AG08396 (cell line): ENCODE results near the gene SIGLEC7.

Experiments
- DNase-seq: peaks from one replicate; pipeline ENCODE4 v3.0.0; 2012; ENCODE audit warnings: low spot score, mixed read lengths

SIGLEC7 gene

DNA sequence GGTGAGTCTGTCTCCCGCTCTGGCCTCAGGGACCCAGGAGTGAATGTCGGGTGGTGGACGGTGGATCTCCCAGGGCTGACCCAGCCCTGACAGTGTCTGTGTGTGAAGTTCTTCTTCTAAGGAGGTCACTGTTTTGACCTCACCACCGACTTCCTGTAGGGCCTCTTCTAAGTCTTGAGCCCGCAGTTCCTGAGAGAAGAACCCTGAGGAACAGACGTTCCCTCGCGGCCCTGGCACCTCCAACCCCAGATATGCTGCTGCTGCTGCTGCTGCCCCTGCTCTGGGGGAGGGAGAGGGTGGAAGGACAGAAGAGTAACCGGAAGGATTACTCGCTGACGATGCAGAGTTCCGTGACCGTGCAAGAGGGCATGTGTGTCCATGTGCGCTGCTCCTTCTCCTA, at the start of gene SIGLEC7:
Gene SIGLEC7 (plus strand): TSS at position 183 of the 400 bp plus-strand sequence. CDS start 69 bp downstream, at position 252.
- DNase-seq: no peak

DNA sequence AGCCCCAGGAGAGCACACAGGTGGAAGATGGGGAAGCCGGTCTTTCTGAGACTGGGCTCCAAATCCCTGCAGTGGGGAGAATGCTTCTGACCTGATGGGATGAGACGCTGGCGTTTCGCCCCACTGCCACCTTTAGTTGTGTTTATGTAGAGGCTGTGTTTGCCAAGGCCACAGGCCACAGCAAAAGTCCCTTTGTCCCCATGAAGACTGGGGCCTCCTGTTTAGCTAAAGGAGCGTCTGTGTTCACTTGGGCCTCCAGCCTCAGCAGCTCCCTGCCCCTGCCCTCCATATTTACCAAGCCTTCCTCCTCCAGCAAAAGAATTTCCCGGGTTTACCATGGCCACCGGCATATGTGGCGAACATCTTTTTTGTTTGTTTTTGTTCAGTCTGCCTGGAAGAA, 49.0 kb upstream of the SIGLEC7 start:
- no peak for DNase-seq

DNA sequence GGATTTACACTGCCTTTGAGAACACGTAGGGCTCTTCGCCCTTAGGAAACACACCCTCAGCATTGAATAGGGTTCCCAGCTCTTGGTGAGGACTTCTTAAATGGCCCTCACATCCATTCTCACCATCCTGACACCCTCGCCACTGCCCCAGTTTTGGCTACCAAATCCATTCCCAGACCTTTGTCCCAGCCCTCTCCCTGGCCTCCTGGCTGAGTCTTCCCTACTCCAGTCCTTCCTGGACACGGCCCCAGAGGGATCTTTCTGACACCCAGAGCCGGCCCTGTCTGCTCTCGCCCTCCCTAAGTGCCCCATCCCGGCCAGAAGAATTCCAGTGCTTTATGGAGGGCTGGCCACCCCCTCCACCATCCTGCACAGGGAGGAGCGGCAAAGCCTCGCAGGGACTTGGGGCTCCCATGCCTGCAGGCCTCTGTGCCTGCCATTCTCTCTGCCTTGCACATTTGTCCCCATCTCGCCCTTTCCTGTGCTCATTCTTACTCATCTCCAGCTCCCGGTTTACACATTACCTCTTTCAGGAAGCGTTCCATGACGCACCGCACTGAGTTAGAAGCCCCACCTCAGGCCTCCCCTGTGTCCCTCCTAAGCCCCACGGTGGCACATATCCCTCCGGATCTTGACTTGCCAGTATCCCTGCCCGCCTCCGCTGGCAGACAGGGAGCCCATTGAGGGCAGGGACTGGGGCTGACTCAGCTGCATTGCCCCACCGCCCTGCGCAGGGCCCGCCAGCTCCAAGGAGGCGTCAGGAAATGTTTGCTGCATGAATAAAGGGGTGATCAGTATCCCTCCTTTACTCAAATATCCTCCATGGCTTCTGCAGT, 48.4 kb upstream of the SIGLEC7 start:
- no peak for DNase-seq

DNA sequence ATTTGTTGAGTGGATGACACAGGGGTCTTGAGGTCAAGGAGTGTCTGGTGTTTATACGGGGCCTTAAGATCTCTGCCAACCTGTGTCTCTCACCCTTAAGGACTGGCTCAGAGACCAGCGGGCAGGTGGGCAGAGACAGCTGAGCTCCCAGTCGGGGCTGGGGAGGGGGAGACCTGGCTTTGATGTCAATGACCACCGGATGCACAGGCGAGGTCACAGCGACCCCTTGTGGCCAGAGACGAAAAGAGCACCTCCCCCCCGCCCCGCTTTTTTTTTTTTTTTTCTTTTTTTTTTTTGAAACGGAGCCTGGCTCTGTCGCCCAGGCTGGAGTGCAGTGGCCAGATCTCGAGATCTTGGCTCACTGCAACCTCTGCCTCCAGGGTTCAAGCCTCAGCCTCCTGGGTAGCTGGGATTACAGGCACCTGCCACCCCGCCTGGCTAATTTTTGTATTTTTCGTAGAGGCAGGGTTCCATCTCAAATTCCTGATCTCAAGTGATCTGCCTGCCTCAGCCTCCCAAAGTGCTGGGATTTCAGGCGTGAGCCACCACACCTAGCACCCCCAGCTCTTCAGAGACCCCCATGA, 47.3 kb upstream of the SIGLEC7 start:
- DNase-seq: peak; percentile 63

DNA sequence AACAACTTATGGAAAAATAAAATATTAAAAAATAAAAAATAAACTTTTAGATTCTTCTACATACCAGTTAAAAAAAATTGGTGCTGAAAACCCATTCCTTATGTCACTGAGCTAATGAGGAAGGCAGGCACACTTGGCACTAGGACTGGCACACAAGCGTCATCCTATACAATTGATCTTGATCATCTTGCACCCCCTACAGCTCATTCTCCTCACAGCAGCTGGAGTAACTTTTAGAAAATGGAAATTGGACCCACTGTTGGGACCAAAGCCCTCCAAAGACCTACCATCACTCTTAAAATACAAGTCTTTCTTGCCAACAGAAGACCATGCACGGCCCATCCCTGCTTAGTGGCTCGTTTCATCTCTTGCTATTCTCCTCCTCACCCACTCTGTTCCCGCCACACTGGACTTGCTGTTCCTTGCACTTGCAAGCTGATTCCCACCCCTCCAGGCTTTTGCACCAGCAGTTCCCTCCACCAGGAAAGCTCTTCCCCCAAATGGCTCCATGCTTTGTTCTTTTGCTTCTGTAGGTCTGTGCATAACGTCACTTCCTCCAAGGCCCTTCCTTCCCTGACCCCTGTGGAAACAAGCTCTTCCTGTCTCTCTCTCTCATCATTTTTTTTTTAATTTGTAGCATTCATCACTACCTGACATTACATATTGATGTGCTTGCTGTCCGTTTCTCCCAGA, 45.5 kb upstream of the SIGLEC7 start:
- no peak for DNase-seq

DNA sequence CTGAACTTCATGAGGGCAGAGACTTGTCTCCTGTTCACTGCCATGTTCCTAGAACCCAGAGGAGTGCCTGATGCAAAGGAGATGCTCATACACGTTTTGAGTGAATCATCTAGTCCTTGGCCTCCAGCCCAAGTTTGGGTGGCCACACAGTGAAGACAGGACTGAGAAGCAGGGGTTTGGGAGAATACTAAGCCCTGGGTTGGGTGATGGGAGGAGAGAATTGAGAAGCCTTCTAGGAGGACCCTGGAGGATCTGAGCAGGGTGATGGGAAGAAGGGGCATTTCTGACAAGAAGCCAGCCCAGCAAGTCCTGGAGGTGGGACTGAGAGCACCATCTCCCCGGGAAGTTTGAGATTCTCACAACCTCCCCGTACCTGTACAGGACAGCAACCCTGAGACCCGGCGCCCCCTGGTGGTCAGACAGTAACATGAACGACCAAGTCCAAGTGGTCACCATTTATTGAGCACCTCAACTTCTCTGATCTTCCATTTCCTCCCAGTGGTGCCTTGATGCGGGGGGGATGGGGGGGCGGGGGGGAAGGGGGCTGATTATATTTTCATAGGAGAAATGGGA, 44.8 kb upstream of the SIGLEC7 start:
- peak; percentile 76 for DNase-seq

DNA sequence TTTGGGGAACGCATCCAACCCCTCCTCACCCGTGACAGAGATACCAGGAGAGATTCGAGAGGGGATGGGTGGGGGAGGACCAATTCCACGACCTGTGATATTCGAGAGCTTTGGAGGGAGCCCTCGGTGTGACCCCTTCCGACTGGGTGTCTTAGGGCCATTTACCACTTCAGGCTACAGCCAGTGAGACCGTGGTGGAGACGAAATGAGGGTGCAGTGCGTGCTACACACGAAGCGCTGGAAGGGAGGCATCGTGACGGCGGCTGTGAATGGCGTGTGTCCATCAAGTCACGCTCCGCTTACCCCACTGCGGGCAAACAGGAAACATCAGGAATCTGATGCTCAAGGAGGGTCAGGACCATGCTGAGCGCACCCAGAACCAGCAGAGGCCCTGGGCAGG, 44.3 kb upstream of the SIGLEC7 start:
- DNase-seq: no peak

DNA sequence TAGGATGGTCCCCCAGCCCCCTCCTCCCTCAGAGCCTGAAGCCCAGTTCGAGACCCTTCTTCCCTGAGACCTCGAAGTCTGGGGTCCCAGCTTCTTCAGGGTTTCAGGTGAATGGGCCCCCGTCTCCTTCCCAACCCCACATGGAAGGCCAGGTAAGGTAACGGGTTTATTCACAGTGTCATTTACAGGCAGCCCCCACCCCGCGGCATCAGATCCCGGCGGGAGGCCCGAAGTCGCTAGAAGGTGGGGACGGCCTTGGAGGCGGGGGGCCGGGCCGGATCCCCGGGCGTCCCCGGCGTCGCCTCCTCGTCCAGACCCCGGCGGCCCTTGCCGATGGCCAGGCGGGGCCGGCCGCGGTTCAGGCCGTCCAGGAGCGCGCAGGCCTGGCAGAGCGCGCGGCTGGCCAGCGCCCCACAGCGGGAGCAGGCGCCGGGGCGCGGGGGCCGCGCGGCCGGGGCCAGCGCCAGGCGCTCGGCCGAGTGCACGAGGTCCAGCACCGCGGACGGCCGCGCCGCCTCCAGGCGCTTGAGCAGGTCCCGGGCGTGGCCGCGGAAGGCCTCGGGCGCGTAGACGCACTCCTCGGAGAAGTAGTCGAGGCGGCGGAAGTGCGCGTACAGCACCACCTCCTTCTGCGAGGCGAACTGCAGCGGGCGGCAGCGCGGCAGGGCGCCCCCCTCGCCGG, 43.6 kb upstream of the SIGLEC7 start:
- no peak for DNase-seq

DNA sequence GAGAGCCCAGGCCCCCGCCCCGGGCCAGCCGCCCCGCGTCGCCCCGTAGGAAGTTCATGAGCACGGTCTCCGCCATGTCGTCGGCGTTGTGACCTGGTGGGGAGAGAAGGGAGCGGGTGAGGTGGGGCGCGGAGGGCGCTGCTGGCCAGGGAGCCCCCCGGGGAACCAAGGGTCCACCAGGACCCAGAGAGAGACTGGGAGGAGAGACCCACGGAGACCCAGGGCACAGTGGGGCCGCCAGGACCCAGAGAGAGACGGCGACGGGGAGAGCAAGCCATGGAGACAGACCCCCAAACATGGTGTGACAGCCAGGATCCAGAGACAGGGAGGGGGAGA, 43.1 kb upstream of the SIGLEC7 start:
- DNase-seq: no peak

DNA sequence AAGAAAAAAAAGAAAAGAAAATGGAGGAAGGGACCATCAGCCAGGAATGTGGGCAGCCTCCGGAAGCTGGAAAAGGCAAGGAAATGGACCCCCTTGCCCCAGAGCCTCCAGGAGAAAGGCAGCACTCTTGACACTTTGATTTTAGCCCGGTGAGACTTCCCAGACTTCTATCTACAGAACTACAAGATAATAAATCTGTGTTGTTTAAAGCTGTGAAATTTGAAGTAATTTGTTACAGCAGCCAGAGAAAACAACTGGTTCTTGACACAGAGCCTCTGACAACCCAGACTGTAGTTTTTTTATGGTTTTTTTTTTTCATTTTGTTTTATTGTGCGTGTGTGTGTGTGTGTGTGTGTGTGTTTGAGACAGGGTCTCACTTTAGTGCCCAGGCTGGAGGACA, 41.5 kb upstream of the SIGLEC7 start:
- no peak for DNase-seq

DNA sequence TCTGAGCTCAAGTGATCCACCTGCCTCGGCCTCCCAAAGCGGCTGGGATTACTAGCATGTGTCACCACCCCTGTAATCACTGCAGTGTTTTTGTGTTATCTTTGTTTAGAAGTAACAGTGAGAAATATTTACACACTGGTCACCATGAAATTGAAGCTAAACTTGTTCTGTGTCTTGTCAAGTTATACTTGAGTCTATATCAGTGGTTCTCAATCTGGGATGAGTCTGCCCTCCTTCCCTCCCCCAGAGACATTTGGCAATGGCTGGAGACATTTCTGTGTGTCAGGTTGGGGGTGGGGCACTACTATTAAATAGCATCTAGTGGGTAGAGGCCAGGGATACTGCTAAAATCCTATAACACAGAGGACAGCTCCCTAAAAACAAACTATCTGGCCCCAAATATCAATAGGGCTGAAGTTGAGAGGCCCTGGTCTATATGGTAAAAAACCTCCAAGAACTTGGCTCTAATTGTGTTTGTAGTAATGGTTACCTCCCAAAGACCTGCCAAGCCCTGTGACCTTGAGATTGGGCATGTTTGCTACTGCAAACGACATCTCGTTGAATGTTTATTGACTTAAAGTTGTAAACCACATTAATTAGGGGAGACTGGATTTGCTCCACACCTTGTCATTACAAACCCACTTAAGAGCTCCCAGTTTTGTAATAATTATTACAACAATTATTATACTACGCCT, 40.8 kb upstream of the SIGLEC7 start:
- no peak for DNase-seq

DNA sequence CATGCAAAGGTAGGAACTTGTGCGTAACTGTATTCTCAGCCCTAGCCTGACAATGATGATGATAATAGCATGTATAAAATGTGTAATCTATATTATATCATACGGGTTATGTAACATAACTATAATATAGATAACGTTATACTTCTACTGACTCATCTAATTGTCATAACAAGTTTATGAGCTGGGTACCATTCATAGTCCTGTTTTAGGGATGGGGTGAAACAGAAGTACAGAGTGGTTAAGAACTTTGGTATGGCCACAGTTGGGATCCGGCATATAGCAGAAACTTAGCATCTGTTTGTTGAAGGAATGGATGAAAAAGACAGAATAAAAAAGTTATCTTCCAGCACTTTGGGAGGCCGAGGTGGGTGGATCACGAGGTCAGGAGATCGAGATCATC, 39.1 kb upstream of the SIGLEC7 start:
- DNase-seq: no peak

DNA sequence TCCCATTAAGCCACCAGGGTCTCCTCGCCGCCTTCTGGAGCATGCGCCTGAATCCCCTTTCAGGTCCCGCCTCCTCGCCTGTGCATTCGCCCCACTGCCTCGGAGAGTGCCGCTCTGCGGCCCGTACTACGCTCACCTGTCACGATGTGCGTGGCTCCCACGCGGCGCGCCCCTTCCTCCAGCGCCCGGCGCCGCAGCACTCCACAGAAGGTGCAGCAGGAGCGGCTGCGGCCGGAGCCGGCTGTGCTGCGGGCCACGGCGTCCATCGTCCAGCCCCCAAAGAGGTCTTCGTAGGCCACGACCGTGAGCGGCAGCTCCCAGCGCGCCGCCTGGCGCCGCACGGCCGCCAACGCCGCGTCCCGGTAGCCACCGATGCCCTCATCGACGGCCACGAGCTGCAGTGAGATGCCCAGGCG, 38.2 kb upstream of the SIGLEC7 start:
- DNase-seq: no peak

DNA sequence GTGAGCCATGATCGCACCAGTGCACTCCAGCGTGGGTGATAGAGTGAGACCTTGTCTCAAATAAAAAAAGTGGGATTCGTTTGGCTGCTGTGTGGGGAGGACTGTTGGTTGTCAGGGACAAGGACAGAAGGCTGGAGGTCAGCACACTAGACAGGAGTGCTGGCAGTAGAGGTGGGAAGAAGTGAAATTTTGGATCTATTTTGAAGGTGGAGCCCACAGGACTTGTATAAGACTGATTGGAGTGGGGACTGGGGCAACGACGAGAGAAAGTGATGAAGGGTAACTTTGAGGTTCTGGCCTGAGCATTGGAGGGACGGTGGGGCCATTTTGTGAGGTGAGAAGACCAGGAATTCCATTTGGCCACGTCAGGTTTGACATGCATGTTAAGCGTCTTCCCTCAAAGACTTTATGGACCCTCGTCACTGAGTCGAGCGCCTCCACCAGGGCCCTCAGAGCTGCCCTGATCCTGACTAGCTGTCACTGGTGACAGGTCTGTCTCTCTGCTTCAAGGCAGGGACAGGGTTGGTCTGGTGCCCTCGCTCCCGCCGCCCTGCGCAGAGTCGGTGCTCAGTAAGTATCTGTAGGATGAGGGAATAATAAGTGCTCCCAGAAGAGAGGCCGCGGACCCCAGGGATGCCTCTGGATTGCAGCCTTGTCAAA, 34.6 kb upstream of the SIGLEC7 start:
- peak; percentile 39 for DNase-seq

DNA sequence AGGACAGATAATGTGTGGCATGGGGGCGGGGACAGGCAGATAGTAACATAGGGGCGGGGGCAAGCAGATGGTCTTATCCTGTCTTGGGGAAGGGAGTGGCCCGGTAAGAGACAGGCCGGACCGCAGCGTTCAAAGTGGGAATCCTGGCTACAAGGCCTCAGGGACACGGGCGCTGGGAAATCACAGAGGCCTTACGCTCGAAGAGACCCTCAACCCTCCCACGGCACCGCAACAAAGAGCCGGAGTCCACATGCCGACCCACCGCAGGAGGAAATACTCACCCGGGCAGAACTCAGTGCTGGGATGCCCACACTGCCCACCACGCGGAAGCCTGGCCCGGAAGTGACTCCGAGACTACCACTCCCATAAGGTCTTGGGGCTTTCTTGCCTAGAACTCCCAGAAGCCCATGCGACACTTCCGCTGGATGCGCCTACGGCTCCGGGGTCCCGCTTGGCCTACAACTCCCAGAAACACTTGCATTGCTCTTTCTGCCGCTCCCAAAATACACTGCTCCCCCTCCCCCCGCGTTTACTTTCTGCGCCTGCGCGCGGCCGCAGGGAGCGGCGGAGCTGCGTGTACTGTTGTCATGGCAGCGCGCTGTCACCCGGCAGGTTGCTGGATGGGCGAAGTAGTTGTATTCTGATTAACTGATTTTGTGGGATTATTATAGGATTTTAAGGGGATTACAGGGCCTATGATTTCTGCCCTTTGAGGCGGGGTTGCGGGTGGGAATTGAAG, 33.9 kb upstream of the SIGLEC7 start, which contains the start of gene CTU1:
Gene CTU1 (minus strand): TSS at position 344 of the 739 bp plus-strand sequence. CDS start 3,840 bp downstream, outside the sequence.
- DNase-seq: peak; percentile 97

DNA sequence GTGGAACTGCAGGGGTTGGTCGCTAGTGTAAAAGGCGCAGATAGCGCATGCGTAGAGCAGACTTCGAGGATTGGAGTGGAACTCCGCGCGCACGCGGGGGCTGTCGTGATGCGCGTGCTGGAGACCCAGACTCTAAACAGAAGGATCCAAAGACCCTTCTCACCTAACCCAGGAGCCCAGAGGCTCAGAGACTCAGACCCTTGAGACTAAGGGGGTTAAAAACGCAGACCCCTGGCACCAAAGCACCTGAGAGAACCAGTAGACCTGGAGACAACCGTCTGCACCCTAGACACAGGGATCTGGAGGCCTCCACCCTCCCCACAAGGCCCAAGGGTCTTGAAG, 33.3 kb upstream of the SIGLEC7 start:
- DNase-seq: no peak

DNA sequence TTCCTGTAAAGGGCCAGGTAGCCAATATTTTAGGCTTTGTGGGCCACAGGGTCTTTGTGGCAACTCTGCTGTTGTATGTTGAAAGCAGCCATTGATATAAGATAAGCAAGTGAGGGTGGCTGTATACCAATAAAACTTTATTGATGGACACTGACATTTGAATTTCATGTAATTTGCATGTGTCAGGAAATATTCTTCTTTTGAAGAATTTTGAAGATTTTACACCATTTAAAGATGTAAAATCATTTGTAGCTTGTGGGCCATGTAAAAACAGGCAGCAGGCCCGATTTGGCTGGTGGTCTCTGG, 31.5 kb upstream of the SIGLEC7 start:
- no peak for DNase-seq

DNA sequence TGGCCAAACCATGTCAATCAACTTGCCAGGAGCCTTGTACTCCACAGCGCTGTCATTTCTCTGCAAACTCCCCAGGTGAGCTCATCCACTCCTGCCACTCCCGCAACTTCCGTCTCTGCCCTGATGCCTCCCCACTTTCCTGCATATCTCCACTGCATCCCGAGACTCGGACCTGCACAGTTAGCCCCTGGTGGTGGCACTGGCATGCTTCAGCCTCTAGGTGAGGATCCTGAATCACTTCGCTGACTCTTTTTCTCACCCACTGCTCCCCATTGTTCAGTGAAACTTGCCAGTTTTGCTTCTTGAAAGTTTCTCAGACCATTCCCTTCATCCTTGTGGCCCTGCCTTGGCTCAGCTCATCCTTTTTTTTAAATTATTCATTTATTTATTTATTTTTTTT, 30.5 kb upstream of the SIGLEC7 start:
- no peak for DNase-seq

DNA sequence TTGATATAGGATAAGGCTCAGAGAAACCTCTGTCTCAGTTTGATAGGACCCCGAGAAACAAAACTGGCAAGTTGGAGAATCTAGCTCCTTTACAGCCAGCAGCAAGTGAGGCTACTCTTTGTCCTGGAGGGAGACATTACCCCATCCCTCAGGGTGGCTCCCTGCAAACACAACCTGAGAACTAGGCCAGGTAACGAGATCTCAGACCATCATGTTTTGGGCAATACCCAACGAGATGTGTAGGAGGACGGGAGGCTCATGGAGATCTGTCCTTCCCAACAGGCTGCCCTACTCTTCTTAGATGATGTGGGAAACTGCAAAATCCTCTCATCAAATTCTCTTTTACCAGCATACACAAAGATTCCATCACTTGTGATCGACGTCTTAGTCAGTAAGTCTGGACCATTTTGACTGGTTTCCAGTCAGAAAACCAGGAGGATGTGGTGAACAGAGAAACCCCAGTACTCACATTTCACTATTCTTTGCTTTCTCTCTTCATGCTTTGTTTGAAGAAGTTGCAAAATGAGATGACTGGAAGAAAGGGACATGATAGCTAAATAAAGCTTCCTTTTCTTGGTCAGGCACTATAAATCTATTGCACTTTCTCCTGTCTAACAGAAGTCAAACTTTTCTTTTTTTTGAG, 27.9 kb upstream of the SIGLEC7 start:
- no peak for DNase-seq

DNA sequence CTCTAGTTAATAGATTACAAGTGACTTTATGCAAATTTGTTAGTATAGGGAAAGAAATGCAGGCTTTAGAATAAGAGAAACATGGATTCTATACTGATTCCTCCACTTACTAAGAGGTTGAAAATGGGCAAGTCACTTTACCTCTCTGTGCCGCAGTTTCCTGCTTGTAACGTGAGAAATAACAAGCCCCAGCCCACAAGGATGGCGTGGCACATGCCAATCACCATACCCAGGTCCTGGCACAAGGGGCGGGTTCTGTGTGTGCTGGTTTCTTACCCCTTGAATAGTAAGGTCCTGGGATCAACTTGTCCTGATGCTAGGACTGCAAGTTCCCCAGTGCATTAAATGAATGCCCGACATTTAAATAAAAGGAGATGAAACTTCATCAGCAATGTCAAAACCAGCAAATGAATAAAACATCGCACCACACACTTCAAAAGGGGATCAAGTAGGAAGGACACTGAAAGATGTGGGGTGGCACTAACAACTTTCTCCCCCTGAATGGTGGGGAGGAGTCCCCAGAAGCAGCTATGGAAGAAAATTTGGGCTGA, 25.3 kb upstream of the SIGLEC7 start:
- DNase-seq: no peak
